GM12878 (cell line): ENCODE results near the gene TSLP. TPM values are rescaled to one million over a fixed set of nuclear protein-coding genes. Genes with fewer than 3 reads are reported as not detected.

ENCODE experiments used
- ATAC-seq: fragments of 200-7000 bp; cut with Tn5 transposase; 3 replicates; pipeline ENCODE4 v1.9.1; 2020; ENCODE audit warnings: mild to moderate bottlenecking, moderate library complexity
- BruUV-seq: library from RNA; stranded (reverse); fragments of 400-500 nt; replicated peaks from 2 replicates; lab custom pipeline; 2021; lab: Mats Ljungman, UMichigan
- CTCF ChIA-PET: fragments of 300-600 bp; sonication (Branson Sonifier 250); formaldehyde crosslinking; extraction: SDS; loops from one replicate; lab custom pipeline; 2021; ENCODE audit warnings: inconsistent platforms; lab: Yijun Ruan, JAX
- POLR2A ChIA-PET: fragments of 350-600 bp; formaldehyde crosslinking; extraction: SDS; loops from one replicate; lab custom pipeline; 2021; ENCODE audit warnings: inconsistent platforms; lab: Charles Lee
- RAD21 ChIA-PET: fragments of 300-600 bp; sonication (Branson Sonifier 250); formaldehyde crosslinking; loops from one replicate; lab custom pipeline; 2023; ENCODE audit warnings: antibody characterized with exemption; ENCODE audit not compliant: unreplicated experiment; lab: Charles Lee
- SMC1A ChIA-PET: fragments of 300-600 bp; sonication (Branson Sonifier 250); formaldehyde crosslinking; loops from one replicate; lab custom pipeline; 2023; ENCODE audit not compliant: unreplicated experiment, uncharacterized antibody; lab: Charles Lee
- DNase-seq: peaks from one replicate; pipeline ENCODE4 v3.0.0-alpha.2; 2011; ENCODE audit warnings: low read depth, low spot score
- FAIRE-seq: peaks from 3 replicates; lab custom pipeline; 2011; peaks lifted over from hg19 to GRCh38; lab: Jason Lieb, UNC
- H2AFZ ChIP-seq: 2 replicates; pipeline ENCODE4 v1.6.0; 2011; ENCODE audit warnings: low read depth, low read length, control low read depth; ENCODE audit not compliant: control insufficient read depth
- H3K27ac ChIP-seq: 2 replicates; pipeline ENCODE4 v1.5.1; 2011; ENCODE audit warnings: control low read depth; ENCODE audit not compliant: control insufficient read depth, insufficient read depth
- H3K27me3 ChIP-seq, 2 experiments: replicated peaks in 1 of 2; 2 replicates each; pipeline versions ENCODE4 v1.6.0 to v1.6.1; 2011; ENCODE audit warnings: low read length in 1 of 2; ENCODE audit not compliant: control insufficient read depth in 2 of 2, insufficient read depth in 2 of 2
- H3K36me3 ChIP-seq, 2 experiments: 2 replicates each; pipeline ENCODE4 v1.5.1; 2011; ENCODE audit warnings: low read length in 1 of 2; ENCODE audit not compliant: control insufficient read depth in 2 of 2, insufficient read depth in 2 of 2
- H3K4me1 ChIP-seq: 2 replicates; pipeline ENCODE4 v1.6.1; 2011; ENCODE audit warnings: mild to moderate bottlenecking, low read length, moderate library complexity, mixed read lengths; ENCODE audit not compliant: control insufficient read depth, insufficient read depth
- H3K4me2 ChIP-seq: 2 replicates; pipeline ENCODE4 v1.6.0; 2011; ENCODE audit warnings: control low read depth; ENCODE audit not compliant: control insufficient read depth, insufficient read depth
- H3K4me3 ChIP-seq: fragments of 200-600 bp; sonication (generic); 2 replicates; pipeline ENCODE4 v1.5.1; 2016
- H3K79me2 ChIP-seq: 2 replicates; pipeline ENCODE4 v1.6.0; 2011; ENCODE audit warnings: low read length; ENCODE audit not compliant: control insufficient read depth, insufficient read depth
- H3K9ac ChIP-seq: 2 replicates; pipeline ENCODE4 v1.8.0; 2011; ENCODE audit warnings: low read length, control low read depth, mixed read lengths; ENCODE audit not compliant: control insufficient read depth, insufficient read depth
- H3K9me3 ChIP-seq: replicated peaks from 3 replicates; pipeline ENCODE4 v1.5.1; 2011; ENCODE audit warnings: mild to moderate bottlenecking, low read length; ENCODE audit not compliant: control insufficient read depth, insufficient read depth
- H4K20me1 ChIP-seq: 2 replicates; pipeline ENCODE4 v1.6.0; 2011; ENCODE audit not compliant: control insufficient read depth, insufficient read depth
- BHLHE40 ChIP-seq, 2 experiments: fragments of 450-650 bp in 1 of 2; IDR thresholded peaks; 2 replicates each; pipeline ENCODE4 v1.6.1; 2011 to 2017; ENCODE audit warnings: low read depth in 2 of 2, borderline replicate concordance in 1 of 2, improper control_type of control experiment in 1 of 2, low read length in 1 of 2, mild to moderate bottlenecking in 1 of 2
- BRCA1 ChIP-seq: IDR thresholded peaks from 2 replicates; pipeline ENCODE4 v1.6.1; 2011; ENCODE audit warnings: low read depth, low read length, improper control_type of control experiment
- CBX3 ChIP-seq: fragments of 200-600 bp; sonication (generic); IDR thresholded peaks from 2 replicates; pipeline ENCODE4 v1.6.1; 2016; ENCODE audit warnings: low read depth, borderline replicate concordance
- EGR1 ChIP-seq, 2 experiments: IDR thresholded peaks; 1 replicate in 1 of 2; 2 replicates in 1 of 2; pipeline ENCODE4 v1.6.1; 2011 to 2012; ENCODE audit warnings: low read depth in 2 of 2, low read length in 2 of 2, borderline replicate concordance in 1 of 2, mild to moderate bottlenecking in 1 of 2, moderate library complexity in 1 of 2
- EP300 ChIP-seq, 2 experiments: fragments of 150-350 bp in 1 of 2; IDR thresholded peaks; 2 replicates each; pipeline ENCODE4 v1.6.1; 2011 to 2012; ENCODE audit warnings: low read depth in 2 of 2, low read length in 2 of 2, borderline replicate concordance in 1 of 2, improper control_type of control experiment in 1 of 2, inconsistent platforms in 1 of 2; ENCODE audit not compliant: control insufficient read depth in 1 of 2
- ETV6 ChIP-seq, 2 experiments: fragments of 450-650 bp in 1 of 2; IDR thresholded peaks in 1 of 2; conservative IDR thresholded peaks in 1 of 2; 2 replicates each; pipeline ENCODE4 v1.6.1; 2014; ENCODE audit warnings: antibody characterized with exemption in 1 of 2, borderline replicate concordance in 1 of 2, low read depth in 1 of 2, mild to moderate bottlenecking in 1 of 2, moderate library complexity in 1 of 2
- HCFC1 ChIP-seq: fragments of 150-350 bp; IDR thresholded peaks from 2 replicates; pipeline ENCODE4 v1.6.1; 2014; ENCODE audit warnings: low read length
- JUND ChIP-seq: IDR thresholded peaks from 2 replicates; pipeline ENCODE4 v1.6.1; 2012; ENCODE audit warnings: low read depth, mild to moderate bottlenecking, low read length, improper control_type of control experiment, moderate library complexity
- NFIC ChIP-seq: IDR thresholded peaks from 2 replicates; pipeline ENCODE4 v1.6.1; 2012; ENCODE audit warnings: low read depth, mild to moderate bottlenecking, inconsistent platforms, low read length, moderate library complexity
- RFX5 ChIP-seq: IDR thresholded peaks from 2 replicates; pipeline ENCODE4 v1.6.1; 2011; ENCODE audit warnings: low read depth, low read length, improper control_type of control experiment
- RUNX3 ChIP-seq: IDR thresholded peaks from 2 replicates; pipeline ENCODE4 v1.6.1; 2012; ENCODE audit warnings: low read length, inconsistent platforms
- SMAD5 ChIP-seq: IDR thresholded peaks from 2 replicates; pipeline ENCODE4 v1.6.1; 2016; ENCODE audit warnings: antibody characterized with exemption, low read depth
- SMC3 ChIP-seq: IDR thresholded peaks from 2 replicates; pipeline ENCODE4 v1.6.1; 2011; ENCODE audit warnings: low read length, improper control_type of control experiment, borderline replicate concordance
- SUPT20H ChIP-seq: IDR thresholded peaks from 2 replicates; pipeline ENCODE4 v1.6.1; 2011; ENCODE audit warnings: low read depth, mild to moderate bottlenecking, low read length, moderate library complexity, borderline replicate concordance; ENCODE audit not compliant: control insufficient read depth
- ZBTB33 ChIP-seq: fragments of 450-650 bp; IDR thresholded peaks from 2 replicates; pipeline ENCODE4 v1.6.1; 2017; ENCODE audit warnings: mild to moderate bottlenecking
- WGBS: methylation state at CpG from one replicate; pipeline ENCODE4 v1.1.6; 2016; ENCODE audit warnings: low lambda C conversion rate; ENCODE audit not compliant: insufficient replicate concordance, insufficient coverage; ENCODE audit errors: missing lambda C conversion rate; 5-methylcytosine and 5-hydroxymethylcytosine counted together
- in situ Hi-C: fragments of 300-500 bp; cut with MboI; formaldehyde crosslinking; loops from 9 replicates; pipeline ENCODE4 v1.14.3; 2018; ENCODE audit warnings: mixed read lengths
- intact Hi-C: fragments of 100-400 bp; cut with micrococcal nuclease; formaldehyde crosslinking; loops from one replicate; pipeline ENCODE4 v1.14.2; 2022; ENCODE audit not compliant: unreplicated experiment
- polyA plus RNA-seq, 11 experiments: library from polyadenylated mRNA; depleted of rRNA in 4 of 11; unstranded in 6 of 11; stranded (reverse) in 5 of 11; fragments of >200 nt; fragmentation: Nextera tagmentation in 4 of 11; fragmentation: Illumina TruSeq in 1 of 11; extraction: Ambion mirVana in 4 of 11; extraction: Trizol in 1 of 11; gene quantifications; 1 replicate in 1 of 11; 2 replicates in 10 of 11; pipeline versions ENCODE4 v1.2.1 to v1.2.3, GENCODE V29; 2011 to 2016; ENCODE audit warnings: inconsistent platforms in 2 of 11, missing spikeins in 2 of 11, low read depth in 1 of 11
- total RNA-seq, 4 experiments: library from RNA; depleted of rRNA in 3 of 4; stranded (reverse); fragments of >200 nt in 3 of 4; fragmentation: Illumina TruSeq in 1 of 4; extraction: Trizol in 1 of 4; gene quantifications; 2 replicates each; pipeline versions ENCODE4 v1.2.1 to v1.2.3, GENCODE V29; 2013 to 2021

The TSLP gene
- total and polyA plus RNA-seq, 10 of the 15 experiments (the other 5 are each of a cell fraction or from before 2014, with no cell fraction given): 0.05 to 0.32 TPM; not detected in 8

GRCh38 chr5:111074244-111074643, 2.7 kb downstream of the TSLP start:
- no peak for DNase-seq
- Histone ChIP-seq H3K79me2 (no peaks in the 10 kb centered on the region), H3K27me3 (peaks cover 9 to 34% of the 10 kb centered on the region in 2 experiments), H3K9ac (no peak overlapping the region), H2AFZ (no peak overlapping the region), H3K36me3 (no peaks in the 10 kb centered on the region), H3K4me2 (no peak overlapping the region), H3K4me1 (no peaks in the 10 kb centered on the region; the same call in 1 of the 2 replicates), H4K20me1 (no peaks in the 10 kb centered on the region; the same call in 1 of the 2 replicates), H3K9me3 (no peaks in the 10 kb centered on the region), H3K4me3 (no peak overlapping the region), H3K27ac (no peak overlapping the region)
- CTCF ChIA-PET: no interaction called here
- RAD21 ChIA-PET: no interaction called here
- POLR2A ChIA-PET: interaction anchor here (0.5 kb wide), 1 partner anchor 645 kb away, joined by 3 read pairs; no protein-coding TSS in a partner anchor
- no peak for ATAC-seq
- SMC1A ChIA-PET: interaction anchor here (1.3 kb wide), 1 partner anchor 18 kb away, joined by 4 read pairs; the partner anchor contains the start of gene WDR36
- in situ Hi-C loops (no loop called here), intact Hi-C loops (no loop called here)
- FAIRE-seq: no peak
- WGBS: 15% methylated on average over 2 of the region's 2 CpGs
- no peak for TF ChIP-seq BRCA1
- BruUV-seq: no TSS peak

GRCh38 chr5:111075520-111075919, 4.0 kb downstream of the TSLP start:
- RAD21 ChIA-PET: no interaction called here

More at GRCh38 chr5:111075520-111075919, 4.0 kb downstream of the TSLP start:
- Histone ChIP-seq H3K27me3 (peaks cover 5 to 27% of the 10 kb centered on the region in 2 experiments), H4K20me1 (no peaks in the 10 kb centered on the region), H3K79me2 (no peaks in the 10 kb centered on the region), H3K4me3 (no peak overlapping the region), H3K4me1 (no peaks in the 10 kb centered on the region; the same call in 1 of the 2 replicates)
- ChIA-PET POLR2A (no interaction called here), CTCF (no interaction called here), SMC1A (no interaction called here)
- DNase-seq: no peak
- in situ Hi-C loops: no loop called here
- no peak for TF ChIP-seq SMAD5
- no peak for TF ChIP-seq BRCA1
- TF ChIP-seq ZBTB33: no peak
- TF ChIP-seq EP300 (IDR thresholded peaks at IDR 0.05; ENCODE audit: borderline replicate concordance in 1 of 2, control insufficient read depth in 1 of 2, low read depth in 2 of 2, low read length in 2 of 2): no peak
- no peak for TF ChIP-seq SUPT20H
- TF ChIP-seq HCFC1: no peak
- no peak for TF ChIP-seq JUND
- no peak for TF ChIP-seq BHLHE40 (IDR thresholded peaks at IDR 0.05; ENCODE audit: borderline replicate concordance in 1 of 2, low read depth in 2 of 2, low read length in 1 of 2)
- no peak for TF ChIP-seq RFX5
- no peak for TF ChIP-seq CBX3
- TF ChIP-seq RUNX3: no peak
- TF ChIP-seq ETV6 (conservative IDR thresholded peaks at IDR 0.05 in 1 of 2, IDR thresholded peaks at IDR 0.05 in 1 of 2; ENCODE audit: borderline replicate concordance in 1 of 2, low read depth in 1 of 2): no peak
- TF ChIP-seq SMC3: no peak
- TF ChIP-seq EGR1 (IDR thresholded peaks at IDR 0.05; ENCODE audit: borderline replicate concordance in 1 of 2, low read depth in 2 of 2, low read length in 2 of 2): no peak
- no peak for TF ChIP-seq NFIC
- TF ChIP-seq, all 136 proteins: peak for 0
- no peaks in the 10 kb centered on the region for H3K9me3 ChIP-seq
- BruUV-seq: no TSS peak
- intact Hi-C loops: no loop called here
- H3K4me2 ChIP-seq: no peak overlapping the region
- peak; percentile 37 for ATAC-seq
- FAIRE-seq: no peak
- no peaks in the 10 kb centered on the region for H3K36me3 ChIP-seq
- no peak overlapping the region for H2AFZ ChIP-seq
- H3K9ac ChIP-seq: no peak overlapping the region
- H3K27ac ChIP-seq: no peak overlapping the region
